Activated CD4-positive, alpha-beta T cell treated with anti-CD3 and anti-CD28 coated beads, Interleukin-2, amount 50 U/mL, for 4 hours (primary cell): Measurements from ENCODE around the gene OXTR.

ENCODE experiments used
- DNase-seq, 2 experiments: peaks; one replicate each; pipeline ENCODE4 v3.0.0-alpha.2; 2020

OXTR gene

GRCh38 chr3:8769088-8769822 is at the start of gene OXTR:
OXTR (minus strand) TSS chr3:8769613; CDS start chr3:8768187, 1,426 bp downstream.
- DNase-seq = peak; percentile 13 to 16

GRCh38 chr3:8817486-8817885 is 48.1 kb upstream of the OXTR start:
- DNase-seq = no peak

- DNase-seq = no peak
These were observed 46.7 kb upstream of the OXTR start for GRCh38 chr3:8816106-8816505.

- no peak for DNase-seq
These were observed 44.0 kb upstream of the OXTR start for GRCh38 chr3:8813411-8813810.

GRCh38 chr3:8810561-8810960 is 41.1 kb upstream of the OXTR start:
- DNase-seq = no peak

GRCh38 chr3:8805774-8806173 is 36.4 kb upstream of the OXTR start:
- no peak for DNase-seq

- no peak for DNase-seq
These were observed 32.8 kb upstream of the OXTR start for GRCh38 chr3:8802256-8802655.

GRCh38 chr3:8800016-8800415 is 30.6 kb upstream of the OXTR start:
- no peak for DNase-seq

- no peak for DNase-seq
These were observed 24.8 kb upstream of the OXTR start for GRCh38 chr3:8794247-8794646.

- DNase-seq = no peak
These were observed 23.8 kb upstream of the OXTR start for GRCh38 chr3:8793242-8793641.

- no peak for DNase-seq
These were observed 21.1 kb upstream of the OXTR start for GRCh38 chr3:8790529-8790928.

- DNase-seq = no peak
These were observed 15.4 kb upstream of the OXTR start for GRCh38 chr3:8784676-8785435.

GRCh38 chr3:8780279-8780678 is 10.9 kb upstream of the OXTR start:
- DNase-seq = no peak

GRCh38 chr3:8778475-8778874 is 9.1 kb upstream of the OXTR start:
- no peak for DNase-seq

GRCh38 chr3:8777978-8778267 is 8.5 kb upstream of the OXTR start:
- DNase-seq = no peak

- no peak for DNase-seq
These were observed 8.0 kb upstream of the OXTR start for GRCh38 chr3:8777201-8777977.

- DNase-seq = no peak
These were observed 7.0 kb upstream of the OXTR start for GRCh38 chr3:8776406-8776805.

GRCh38 chr3:8775602-8776001 is 6.2 kb upstream of the OXTR start:
- DNase-seq = no peak

GRCh38 chr3:8775181-8775580 is 5.8 kb upstream of the OXTR start:
- DNase-seq = no peak

GRCh38 chr3:8773941-8774542 is 4.6 kb upstream of the OXTR start:
- DNase-seq = no peak

- no peak for DNase-seq
These were observed 887 bp downstream of the OXTR start for GRCh38 chr3:8768364-8769087.

GRCh38 chr3:8767667-8768363 is 1.6 kb downstream of the OXTR start:
- DNase-seq = no peak
